ENCODE results near the gene SLC6A12. TPM values are rescaled to one million over a fixed set of nuclear protein-coding genes. Genes with fewer than 3 reads are reported as not detected.

Gene SLC6A12
- total RNA-seq, 5 donors from 2014 or later (not counting 1 experiment from before 2014, with no cell fraction given) = 0.85 TPM; not detected in 4

DNA sequence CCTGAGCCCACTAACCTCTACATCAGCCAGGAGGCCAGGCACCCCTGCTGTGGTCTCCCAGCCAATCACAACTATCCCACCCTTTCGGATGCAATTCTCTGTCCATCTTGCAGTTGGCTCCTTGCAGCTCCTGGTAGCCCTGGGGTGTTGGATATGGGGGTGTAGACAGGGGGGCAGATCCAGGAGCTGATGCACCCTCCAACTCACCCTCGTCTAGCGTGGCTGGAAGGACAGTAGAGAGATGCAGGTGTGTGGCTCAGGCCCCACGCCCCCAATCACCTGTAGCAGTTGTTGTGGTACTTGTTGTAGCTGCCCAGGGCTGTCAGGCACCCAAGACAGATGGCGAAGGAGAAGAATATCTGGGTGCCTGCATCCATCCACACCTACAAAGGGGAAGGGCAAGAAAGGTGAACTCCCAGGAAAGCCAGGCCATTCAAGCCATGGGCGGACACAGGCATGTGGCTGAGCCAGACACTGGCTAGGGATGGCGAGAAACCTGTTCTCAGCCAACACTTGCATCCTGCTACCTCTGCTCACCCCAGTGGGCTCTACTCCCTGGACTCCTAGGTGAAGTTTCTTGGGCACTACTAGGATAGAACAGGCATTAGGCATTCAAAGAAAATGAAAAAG lies 13.4 kb upstream of the SLC6A12 start:
- Mint-ChIP-seq H3K27ac (no peak overlapping the region), H3K4me3 (no peak overlapping the region), H3K4me1 (no peaks in the 10 kb centered on the region), H3K27me3 (peaks cover 6 to 22% of the 10 kb centered on the region in 2 donors), H3K9me3 (no peaks in the 10 kb centered on the region), H3K36me3 (no peaks in the 10 kb centered on the region)
- H3K27ac ChIP-seq (ENCODE audit: low read length) = no peak overlapping the region
- H3K9me3 ChIP-seq = no peaks in the 10 kb centered on the region
- WGBS (ENCODE audit: insufficient coverage) = 73% methylated on average over 2 of the region's 7 CpGs
- POLR2A ChIA-PET = no interaction called here
- H3K36me3 ChIP-seq (ENCODE audit: control insufficient read depth in 2 of 2, extremely low read depth in 1 of 2, insufficient read depth in 1 of 2, low read length in 1 of 2) = no peaks in the 10 kb centered on the region
- H3K4me1 ChIP-seq (ENCODE audit: control insufficient read depth in 1 of 2, extremely low read depth in 1 of 2, insufficient read depth in 2 of 2, low read length in 2 of 2) = no peaks in the 10 kb centered on the region
- ATAC-seq (replicated peaks in 1 of 4) (no peak), DNase-seq (no peak)
- peaks cover 0 to 32% of the 10 kb centered on the region in 2 experiments for H3K27me3 ChIP-seq (replicated peaks in 1 of 2; ENCODE audit: control insufficient read depth in 2 of 2, extremely low read depth in 1 of 2, insufficient read depth in 2 of 2, low read length in 1 of 2)
- no peak overlapping the region for H3K4me3 ChIP-seq (ENCODE audit: control insufficient read depth in 1 of 2, extremely low read depth in 1 of 2, low read length in 1 of 2)
- CTCF ChIA-PET = no interaction called here

DNA sequence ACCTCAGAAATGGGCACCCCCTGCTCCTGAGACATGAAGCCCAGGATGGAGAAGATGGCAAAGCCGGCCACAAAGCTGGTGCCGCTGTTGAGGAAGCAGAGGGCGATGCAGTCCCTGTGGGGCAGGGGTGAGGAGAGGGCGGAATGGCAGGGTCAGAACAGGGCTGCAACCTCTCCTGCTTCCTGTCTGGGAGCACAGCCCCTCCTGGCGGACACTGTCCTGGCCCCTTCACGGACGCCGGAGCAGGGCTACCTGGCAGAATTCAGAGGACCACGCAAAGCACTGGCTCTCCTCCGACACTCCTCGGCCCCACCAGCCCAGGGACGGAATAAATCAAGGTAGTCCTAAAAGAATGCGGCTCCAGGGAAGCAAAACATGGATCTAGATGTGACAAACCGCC lies 12.4 kb upstream of the SLC6A12 start:
- H3K27me3 Mint-ChIP-seq = peaks cover 5 to 24% of the 10 kb centered on the region in 2 donors
- Histone ChIP-seq H3K9me3 (no peaks in the 10 kb centered on the region), H3K4me3 (ENCODE audit: control insufficient read depth in 1 of 2, extremely low read depth in 1 of 2, low read length in 1 of 2) (no peak overlapping the region), H3K27ac (ENCODE audit: low read length) (no peak overlapping the region), H3K27me3 (replicated peaks in 1 of 2; ENCODE audit: control insufficient read depth in 2 of 2, extremely low read depth in 1 of 2, insufficient read depth in 2 of 2, low read length in 1 of 2) (peaks cover 0 to 30% of the 10 kb centered on the region in 2 experiments), H3K36me3 (ENCODE audit: control insufficient read depth in 2 of 2, extremely low read depth in 1 of 2, insufficient read depth in 1 of 2, low read length in 1 of 2) (no peaks in the 10 kb centered on the region), H3K4me1 (ENCODE audit: control insufficient read depth in 1 of 2, extremely low read depth in 1 of 2, insufficient read depth in 2 of 2, low read length in 2 of 2) (no peaks in the 10 kb centered on the region)
- ChIA-PET CTCF (no interaction called here), POLR2A (no interaction called here)
- ATAC-seq (replicated peaks in 1 of 4) (no peak), DNase-seq (no peak)
- 81% methylated on average over 14 of the region's 14 CpGs for WGBS (ENCODE audit: insufficient coverage)
- no peaks in the 10 kb centered on the region for H3K9me3 Mint-ChIP-seq
- no peak overlapping the region for H3K4me3 Mint-ChIP-seq
- H3K27ac Mint-ChIP-seq = no peak overlapping the region
- H3K4me1 Mint-ChIP-seq = no peaks in the 10 kb centered on the region
- no peaks in the 10 kb centered on the region for H3K36me3 Mint-ChIP-seq

GRCh38 chr12:225012-225411 lies 11.1 kb upstream of the SLC6A12 start:
- ChIA-PET POLR2A (no interaction called here), CTCF (no interaction called here)
- H3K4me3 ChIP-seq (ENCODE audit: control insufficient read depth in 1 of 2, extremely low read depth in 1 of 2, low read length in 1 of 2) = no peak overlapping the region
- no peaks in the 10 kb centered on the region for H3K9me3 Mint-ChIP-seq
- peaks cover 0 to under 1% of the 10 kb centered on the region in 2 experiments for H3K4me1 ChIP-seq (ENCODE audit: control insufficient read depth in 1 of 2, extremely low read depth in 1 of 2, insufficient read depth in 2 of 2, low read length in 2 of 2)
- no peaks in the 10 kb centered on the region for H3K4me1 Mint-ChIP-seq
- H3K27ac Mint-ChIP-seq = no peak overlapping the region
- ATAC-seq (replicated peaks in 1 of 4) (no peak), DNase-seq (no peak)
- H3K27me3 ChIP-seq (replicated peaks in 1 of 2; ENCODE audit: control insufficient read depth in 2 of 2, extremely low read depth in 1 of 2, insufficient read depth in 2 of 2, low read length in 1 of 2) = peaks cover 0 to 42% of the 10 kb centered on the region in 2 experiments
- H3K9me3 ChIP-seq = no peaks in the 10 kb centered on the region
- no peak overlapping the region for H3K27ac ChIP-seq (ENCODE audit: low read length)
- no peaks in the 10 kb centered on the region for H3K36me3 Mint-ChIP-seq
- H3K36me3 ChIP-seq (ENCODE audit: control insufficient read depth in 2 of 2, extremely low read depth in 1 of 2, insufficient read depth in 1 of 2, low read length in 1 of 2) = no peaks in the 10 kb centered on the region
- peaks cover 5 to 25% of the 10 kb centered on the region in 2 donors for H3K27me3 Mint-ChIP-seq
- H3K4me3 Mint-ChIP-seq = no peak overlapping the region
- WGBS (ENCODE audit: insufficient coverage) = 77% methylated on average over 11 of the region's 18 CpGs

- POLR2A ChIA-PET = no interaction called here
- H3K4me1 ChIP-seq (ENCODE audit: control insufficient read depth in 1 of 2, extremely low read depth in 1 of 2, insufficient read depth in 2 of 2, low read length in 2 of 2) = peaks cover 0 to 7% of the 10 kb centered on the region in 2 experiments
- peaks cover 0 to 43% of the 10 kb centered on the region in 2 experiments for H3K27me3 ChIP-seq (replicated peaks in 1 of 2; ENCODE audit: control insufficient read depth in 2 of 2, extremely low read depth in 1 of 2, insufficient read depth in 2 of 2, low read length in 1 of 2)
- Mint-ChIP-seq H3K27ac (no peak overlapping the region), H3K9me3 (no peaks in the 10 kb centered on the region), H3K27me3 (peaks cover 5 to 21% of the 10 kb centered on the region in 2 donors), H3K36me3 (no peaks in the 10 kb centered on the region), H3K4me1 (peaks cover 0 to 4% (median 0%) of the 10 kb centered on the region in 3 donors), H3K4me3 (no peak overlapping the region)
- H3K4me3 ChIP-seq (ENCODE audit: control insufficient read depth in 1 of 2, extremely low read depth in 1 of 2, low read length in 1 of 2) = no peak overlapping the region
- DNase-seq (no peak), ATAC-seq (replicated peaks in 1 of 4) (no peak)
- H3K36me3 ChIP-seq (ENCODE audit: control insufficient read depth in 2 of 2, extremely low read depth in 1 of 2, insufficient read depth in 1 of 2, low read length in 1 of 2) = no peaks in the 10 kb centered on the region
- CTCF ChIA-PET = no interaction called here
- WGBS (ENCODE audit: insufficient coverage) = 91% methylated on average over 7 of the region's 9 CpGs
- no peaks in the 10 kb centered on the region for H3K9me3 ChIP-seq
- no peak overlapping the region for H3K27ac ChIP-seq (ENCODE audit: low read length)
Measured at GRCh38 chr12:224330-224729, 10.4 kb upstream of the SLC6A12 start.

GRCh38 chr12:223841-224240 lies 9.9 kb upstream of the SLC6A12 start:
- H3K36me3 Mint-ChIP-seq = no peaks in the 10 kb centered on the region
- 80% methylated on average over 6 of the region's 11 CpGs for WGBS (ENCODE audit: insufficient coverage)
- no peak overlapping the region for H3K4me3 Mint-ChIP-seq
- no peak overlapping the region for H3K27ac Mint-ChIP-seq
- H3K9me3 ChIP-seq = no peaks in the 10 kb centered on the region
- peaks cover 0 to 43% of the 10 kb centered on the region in 2 experiments for H3K27me3 ChIP-seq (replicated peaks in 1 of 2; ENCODE audit: control insufficient read depth in 2 of 2, extremely low read depth in 1 of 2, insufficient read depth in 2 of 2, low read length in 1 of 2)
- no peaks in the 10 kb centered on the region for H3K9me3 Mint-ChIP-seq
- no peak overlapping the region for H3K4me3 ChIP-seq (ENCODE audit: control insufficient read depth in 1 of 2, extremely low read depth in 1 of 2, low read length in 1 of 2)
- peaks cover 0 to 4% (median 0%) of the 10 kb centered on the region in 3 donors for H3K4me1 Mint-ChIP-seq
- DNase-seq = no peak
- H3K4me1 ChIP-seq (ENCODE audit: control insufficient read depth in 1 of 2, extremely low read depth in 1 of 2, insufficient read depth in 2 of 2, low read length in 2 of 2) = peaks cover 0 to 8% of the 10 kb centered on the region in 2 experiments
- no peak for ATAC-seq (replicated peaks in 1 of 4)
- POLR2A ChIA-PET = no interaction called here
- peaks cover 5 to 19% of the 10 kb centered on the region in 2 donors for H3K27me3 Mint-ChIP-seq
- no peak overlapping the region for H3K27ac ChIP-seq (ENCODE audit: low read length)
- CTCF ChIA-PET = no interaction called here
- no peaks in the 10 kb centered on the region for H3K36me3 ChIP-seq (ENCODE audit: control insufficient read depth in 2 of 2, extremely low read depth in 1 of 2, insufficient read depth in 1 of 2, low read length in 1 of 2)

GRCh38 chr12:221736-222135 lies 7.8 kb upstream of the SLC6A12 start:
- H3K27ac Mint-ChIP-seq = no peak overlapping the region
- Histone ChIP-seq H3K9me3 (no peaks in the 10 kb centered on the region), H3K4me1 (ENCODE audit: control insufficient read depth in 1 of 2, extremely low read depth in 1 of 2, insufficient read depth in 2 of 2, low read length in 2 of 2) (peaks cover 0 to 8% of the 10 kb centered on the region in 2 experiments), H3K27ac (ENCODE audit: low read length) (no peak overlapping the region), H3K27me3 (replicated peaks in 1 of 2; ENCODE audit: control insufficient read depth in 2 of 2, extremely low read depth in 1 of 2, insufficient read depth in 2 of 2, low read length in 1 of 2) (peaks cover 0 to 33% of the 10 kb centered on the region in 2 experiments), H3K36me3 (ENCODE audit: control insufficient read depth in 2 of 2, extremely low read depth in 1 of 2, insufficient read depth in 1 of 2, low read length in 1 of 2) (no peaks in the 10 kb centered on the region), H3K4me3 (ENCODE audit: control insufficient read depth in 1 of 2, extremely low read depth in 1 of 2, low read length in 1 of 2) (no peak overlapping the region)
- ATAC-seq (replicated peaks in 1 of 4) (no peak), DNase-seq (no peak)
- ChIA-PET CTCF (interaction anchor here in 1 of 2 donors (0.6 kb wide), 1 partner anchor 912 kb away, joined by 5 read pairs; no protein-coding TSS in a partner anchor), POLR2A (no interaction called here)
- WGBS (ENCODE audit: insufficient coverage) = 70% methylated on average over 3 of the region's 6 CpGs
- H3K36me3 Mint-ChIP-seq = no peaks in the 10 kb centered on the region
- peaks cover 0 to 4% (median 0%) of the 10 kb centered on the region in 3 donors for H3K4me1 Mint-ChIP-seq
- no peaks in the 10 kb centered on the region for H3K9me3 Mint-ChIP-seq
- H3K27me3 Mint-ChIP-seq = peaks cover 7 to 16% of the 10 kb centered on the region in 2 donors
- no peak overlapping the region for H3K4me3 Mint-ChIP-seq
